PC-9 (cell line): Measurements from ENCODE around the gene ETFA. TPM values are rescaled to one million over a fixed set of nuclear protein-coding genes. Genes with fewer than 3 reads are reported as not detected.

Source experiments
- BruUV-seq: library from RNA; stranded (reverse); fragments of 400-500 nt; replicated peaks from 2 replicates; lab custom pipeline; 2021; lab: Mats Ljungman, UMichigan
- CTCF ChIA-PET: fragments of 300-600 bp; sonication (Branson Sonifier 250); formaldehyde crosslinking; loops from one replicate; lab custom pipeline; 2022; ENCODE audit warnings: antibody characterized with exemption; lab: Charles Lee
- POLR2A ChIA-PET: fragments of 300-600 bp; sonication (Branson Sonifier 250); formaldehyde crosslinking; loops from one replicate; lab custom pipeline; 2022; ENCODE audit warnings: antibody characterized with exemption; ENCODE audit not compliant: unreplicated experiment; lab: Charles Lee
- DNase-seq, 2 experiments: peaks; one replicate each; pipeline versions ENCODE4 v3.0.0 to v3.0.0-alpha.2; 2015 to 2022; ENCODE audit warnings: mixed read lengths in 1 of 2
- H2AFZ ChIP-seq: fragments of 200-600 bp; sonication (generic); 2 replicates; pipeline ENCODE4 v1.8.1; 2017; ENCODE audit warnings: antibody characterized with exemption
- H3F3A ChIP-seq: fragments of 200-600 bp; sonication (generic); 2 replicates; pipeline ENCODE4 v1.8.1; 2017; ENCODE audit warnings: antibody characterized with exemption, mild to moderate bottlenecking, low read depth; ENCODE audit not compliant: insufficient read depth
- H3K27ac ChIP-seq: fragments of 200-600 bp; sonication (generic); 2 replicates; pipeline ENCODE4 v1.6.1; 2016; ENCODE audit warnings: mixed run types
- H3K27me3 ChIP-seq: fragments of 200-600 bp; sonication (generic); 2 replicates; pipeline ENCODE4 v1.6.1; 2016; ENCODE audit warnings: low read depth, mixed run types; ENCODE audit not compliant: insufficient read depth
- H3K36me3 ChIP-seq: fragments of 200-600 bp; sonication (generic); 2 replicates; pipeline ENCODE4 v1.6.1; 2016; ENCODE audit warnings: low read depth, mixed run types
- H3K4me1 ChIP-seq: fragments of 200-600 bp; sonication (generic); replicated peaks from 2 replicates; pipeline ENCODE4 v1.6.1; 2016; ENCODE audit warnings: mixed run types; ENCODE audit not compliant: insufficient read depth
- H3K4me2 ChIP-seq: fragments of 200-600 bp; sonication (generic); 2 replicates; pipeline ENCODE4 v1.6.1; 2017; ENCODE audit warnings: mixed run types
- H3K4me3 ChIP-seq: fragments of 200-600 bp; sonication (generic); 2 replicates; pipeline ENCODE4 v1.6.1; 2016; ENCODE audit warnings: mixed run types
- H3K79me2 ChIP-seq: fragments of 200-600 bp; sonication (generic); 2 replicates; pipeline ENCODE4 v1.6.1; 2017; ENCODE audit warnings: low read depth, mixed run types
- H3K9me2 ChIP-seq: fragments of 200-600 bp; sonication (generic); 2 replicates; pipeline ENCODE4 v1.8.1; 2017; ENCODE audit warnings: mild to moderate bottlenecking; ENCODE audit not compliant: insufficient read depth
- H3K9me3 ChIP-seq: fragments of 200-600 bp; sonication (generic); 2 replicates; pipeline ENCODE4 v1.8.1; 2016; ENCODE audit warnings: low read depth; ENCODE audit not compliant: insufficient read depth
- H4K20me1 ChIP-seq: fragments of 200-600 bp; sonication (generic); 2 replicates; pipeline ENCODE4 v1.8.1; 2017; ENCODE audit not compliant: insufficient read depth
- EZH2 ChIP-seq: fragments of 200-600 bp; sonication (generic); IDR thresholded peaks from 2 replicates; pipeline ENCODE4 v1.8.0; 2017; ENCODE audit warnings: antibody characterized with exemption, low read depth
- intact Hi-C: fragments of 100-400 bp; cut with micrococcal nuclease; formaldehyde crosslinking; loops from one replicate; pipeline ENCODE4 v1.10.0; 2022; ENCODE audit not compliant: unreplicated experiment
- total RNA-seq: library from RNA; stranded (reverse); gene quantifications from 2 replicates; pipeline ENCODE4 v1.2.3, GENCODE V29; 2021
- TF ChIP-seq, protein P1 (sequence below): fragments of 200-600 bp; sonication (generic); conservative IDR thresholded peaks from 2 replicates; pipeline ENCODE4 v1.6.1; 2017; ENCODE audit warnings: mixed run types, antibody characterized with exemption, mild to moderate bottlenecking, moderate library complexity

Gene ETFA
- total RNA-seq, 1 experiment from 2014 or later: 187 TPM

DNA sequence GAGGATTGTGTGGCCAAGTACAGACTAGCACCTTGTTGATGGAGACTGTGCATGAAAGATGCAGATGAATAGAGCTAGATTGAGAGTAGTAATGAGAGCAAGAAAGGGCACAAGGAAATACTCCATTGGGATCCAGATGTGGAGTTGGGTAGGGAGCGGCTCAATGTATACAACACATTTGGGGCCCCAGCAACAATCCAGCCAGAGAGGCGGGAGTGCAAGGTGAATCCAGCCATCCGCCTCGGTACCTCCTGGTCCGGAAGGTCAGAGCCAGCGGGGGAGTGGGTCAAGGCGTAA lies 34.3 kb upstream of the ETFA start:
- Histone ChIP-seq H2AFZ (peak overlapping the region; percentile 98), H3F3A (peaks cover 24% of the 10 kb centered on the region; the same call in 1 of the 2 replicates), H3K79me2 (no peaks in the 10 kb centered on the region), H3K9me2 (no peaks in the 10 kb centered on the region), H3K4me2 (peak overlapping the region; percentile 92), H3K27me3 (no peaks in the 10 kb centered on the region), H3K4me1 (peaks cover 32% of the 10 kb centered on the region), H3K27ac (no peak overlapping the region), H3K36me3 (no peaks in the 10 kb centered on the region), H3K4me3 (peak overlapping the region; percentile 67; the same call in 1 of the 2 replicates), H4K20me1 (no peaks in the 10 kb centered on the region), H3K9me3 (no peaks in the 10 kb centered on the region)
- intact Hi-C loops: loop anchor here (5.0 kb wide), 1 partner anchor 33 kb away; the partner anchor contains the start of gene ETFA
- ChIA-PET CTCF (interaction anchor here (0.6 to 0.7 kb wide), 2 partner anchors 15 to 102 kb away, joined by 4 read pairs; no protein-coding TSS in a partner anchor), POLR2A (interaction anchor here (0.5 kb wide), 1 partner anchor 33 kb away, joined by 3 read pairs; no protein-coding TSS in a partner anchor)
- DNase-seq: no peak
- BruUV-seq: TSS peak; percentile 19
- TF ChIP-seq, protein P1, sequence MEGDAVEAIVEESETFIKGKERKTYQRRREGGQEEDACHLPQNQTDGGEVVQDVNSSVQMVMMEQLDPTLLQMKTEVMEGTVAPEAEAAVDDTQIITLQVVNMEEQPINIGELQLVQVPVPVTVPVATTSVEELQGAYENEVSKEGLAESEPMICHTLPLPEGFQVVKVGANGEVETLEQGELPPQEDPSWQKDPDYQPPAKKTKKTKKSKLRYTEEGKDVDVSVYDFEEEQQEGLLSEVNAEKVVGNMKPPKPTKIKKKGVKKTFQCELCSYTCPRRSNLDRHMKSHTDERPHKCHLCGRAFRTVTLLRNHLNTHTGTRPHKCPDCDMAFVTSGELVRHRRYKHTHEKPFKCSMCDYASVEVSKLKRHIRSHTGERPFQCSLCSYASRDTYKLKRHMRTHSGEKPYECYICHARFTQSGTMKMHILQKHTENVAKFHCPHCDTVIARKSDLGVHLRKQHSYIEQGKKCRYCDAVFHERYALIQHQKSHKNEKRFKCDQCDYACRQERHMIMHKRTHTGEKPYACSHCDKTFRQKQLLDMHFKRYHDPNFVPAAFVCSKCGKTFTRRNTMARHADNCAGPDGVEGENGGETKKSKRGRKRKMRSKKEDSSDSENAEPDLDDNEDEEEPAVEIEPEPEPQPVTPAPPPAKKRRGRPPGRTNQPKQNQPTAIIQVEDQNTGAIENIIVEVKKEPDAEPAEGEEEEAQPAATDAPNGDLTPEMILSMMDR: no peak
- no peak for TF ChIP-seq EZH2

DNA sequence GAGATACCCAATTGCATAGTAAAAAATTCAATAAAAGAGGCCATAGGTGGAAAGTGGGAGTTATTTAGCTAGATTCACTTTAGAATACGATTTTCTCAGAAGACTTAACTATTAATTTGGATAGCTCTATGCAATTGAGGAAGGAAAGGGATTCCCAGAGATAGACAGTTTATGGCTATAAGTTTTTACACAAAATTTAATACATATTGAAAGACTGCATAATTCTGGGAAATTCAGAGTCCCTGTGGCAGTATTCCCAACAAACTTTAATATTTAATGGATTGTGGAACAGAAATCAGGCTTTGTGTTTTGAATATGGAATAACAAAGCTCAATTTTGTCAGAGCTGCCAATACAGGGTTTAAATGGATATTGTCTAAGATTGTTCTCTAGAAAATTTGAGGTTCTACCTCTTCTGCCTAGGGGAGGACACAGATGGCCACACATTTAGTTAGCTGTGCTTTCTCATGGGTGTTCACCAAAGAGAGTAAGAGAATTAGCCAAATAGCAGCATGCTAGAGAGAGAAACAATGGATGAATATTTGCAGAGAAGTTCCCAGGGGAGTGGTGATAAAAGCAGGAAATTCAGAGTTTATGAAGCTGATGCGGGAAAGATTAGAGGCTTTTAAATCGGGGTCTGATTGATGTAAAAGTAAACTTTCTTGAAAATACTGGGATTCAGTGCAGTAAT lies 33.8 kb upstream of the ETFA start:
- H3K79me2 ChIP-seq: no peaks in the 10 kb centered on the region
- no peaks in the 10 kb centered on the region for H3K9me2 ChIP-seq
- H3K4me1 ChIP-seq: peaks cover 28% of the 10 kb centered on the region
- H3K9me3 ChIP-seq: no peaks in the 10 kb centered on the region
- H3F3A ChIP-seq: peaks cover 21% of the 10 kb centered on the region; the same call in 1 of the 2 replicates
- H3K4me3 ChIP-seq: no peak overlapping the region
- intact Hi-C loops: loop anchor here (5.0 kb wide), 1 partner anchor 33 kb away; the partner anchor contains the start of gene ETFA
- TF ChIP-seq EZH2: no peak
- TF ChIP-seq, protein P1: no peak
- H3K36me3 ChIP-seq: no peaks in the 10 kb centered on the region
- CTCF ChIA-PET: interaction anchor here (0.6 to 0.7 kb wide), 2 partner anchors 15 to 103 kb away, joined by 4 read pairs; no protein-coding TSS in a partner anchor
- DNase-seq: no peak
- H3K27me3 ChIP-seq: no peaks in the 10 kb centered on the region
- POLR2A ChIA-PET: interaction anchor here (0.5 kb wide), 1 partner anchor 32 kb away, joined by 3 read pairs; no protein-coding TSS in a partner anchor
- H2AFZ ChIP-seq: peak overlapping the region; percentile 98
- H3K4me2 ChIP-seq: peak overlapping the region; percentile 92
- BruUV-seq: no TSS peak
- no peak overlapping the region for H3K27ac ChIP-seq
- H4K20me1 ChIP-seq: no peaks in the 10 kb centered on the region

DNA sequence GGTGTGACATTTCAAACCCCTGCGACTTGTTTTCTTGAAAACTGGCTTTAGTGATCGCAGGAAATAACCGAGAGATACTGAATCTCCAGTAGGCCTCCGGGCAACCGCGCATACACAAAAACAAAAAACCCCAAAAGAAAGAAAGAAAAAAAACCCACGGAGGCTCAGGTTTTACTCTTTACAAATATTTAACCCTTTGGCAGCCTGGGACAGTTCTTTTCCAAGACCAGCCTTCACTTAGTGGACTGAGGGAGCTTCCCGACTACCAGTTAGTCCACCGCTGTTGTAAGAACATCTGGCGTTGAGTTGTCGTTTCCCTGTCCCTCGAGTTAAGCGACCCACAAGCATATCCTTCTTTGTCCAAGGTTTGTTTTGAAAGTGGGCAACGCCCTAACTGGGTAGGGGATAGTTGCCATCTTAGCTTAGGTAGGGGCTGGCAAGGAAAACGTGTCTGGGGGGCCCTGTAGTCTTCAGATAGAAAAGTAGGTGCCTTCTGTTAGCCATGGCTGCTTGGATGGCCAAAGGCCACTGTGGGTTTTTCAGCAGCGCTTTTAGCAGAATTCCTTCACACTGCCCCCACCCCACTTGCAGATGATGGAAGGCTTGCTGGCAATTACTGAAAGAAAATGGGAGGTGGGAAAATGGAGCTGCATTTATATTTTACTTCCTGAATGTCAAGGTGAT lies 32.2 kb upstream of the ETFA start:
- H4K20me1 ChIP-seq: no peaks in the 10 kb centered on the region
- H3K79me2 ChIP-seq: no peaks in the 10 kb centered on the region
- H3K27me3 ChIP-seq: no peaks in the 10 kb centered on the region
- DNase-seq: no peak
- H3F3A ChIP-seq: peaks cover 7% of the 10 kb centered on the region; the same call in 1 of the 2 replicates
- no TSS peak for BruUV-seq
- no peaks in the 10 kb centered on the region for H3K36me3 ChIP-seq
- ChIA-PET CTCF (no interaction called here), POLR2A (no interaction called here)
- no peak overlapping the region for H2AFZ ChIP-seq
- H3K4me2 ChIP-seq: no peak overlapping the region
- peaks cover 13% of the 10 kb centered on the region for H3K4me1 ChIP-seq
- H3K9me2 ChIP-seq: no peaks in the 10 kb centered on the region
- TF ChIP-seq, protein P1: no peak
- no peak for TF ChIP-seq EZH2
- no peak overlapping the region for H3K4me3 ChIP-seq
- H3K27ac ChIP-seq: no peak overlapping the region
- intact Hi-C loops: no loop called here
- no peaks in the 10 kb centered on the region for H3K9me3 ChIP-seq
